AG04450 (cell line): ENCODE data around the gene LAMTOR2. TPM values are rescaled to one million over a fixed set of nuclear protein-coding genes. Genes with fewer than 3 reads are reported as not detected.

Experiments
- CTCF ChIA-PET: fragments of 300-600, 350-600 bp; formaldehyde crosslinking; extraction: SDS; loops from one replicate; lab custom pipeline; 2022; ENCODE audit warnings: antibody characterized with exemption, inconsistent platforms; lab: Charles Lee
- POLR2A ChIA-PET: fragments of 350-600 bp; formaldehyde crosslinking; extraction: SDS; loops from one replicate; lab custom pipeline; 2021; ENCODE audit warnings: antibody characterized with exemption, inconsistent platforms; lab: Yijun Ruan, JAX
- DNase-seq: peaks from one replicate; pipeline ENCODE4 v3.0.0-alpha.2; 2011; ENCODE audit warnings: low read depth, low spot score
- H3K27ac ChIP-seq: one replicate; pipeline ENCODE4 v1.5.1; 2012; ENCODE audit warnings: low read depth, low read length, control low read depth
- H3K27me3 ChIP-seq: one replicate; pipeline ENCODE4 v1.6.0; 2012; ENCODE audit warnings: low read length; ENCODE audit not compliant: control insufficient read depth, insufficient read depth
- H3K4me3 ChIP-seq: 2 replicates; pipeline ENCODE4 v1.5.1; 2011; ENCODE audit warnings: mild to moderate bottlenecking, low read depth, low read length, control low read depth
- H3K9me3 ChIP-seq: 2 replicates; pipeline ENCODE4 v1.5.1; 2012; ENCODE audit warnings: low read length; ENCODE audit not compliant: control insufficient read depth, insufficient read depth
- polyA plus RNA-seq: library from polyadenylated mRNA; depleted of rRNA; stranded (reverse); fragments of >200 nt; gene quantifications from 2 replicates; pipeline ENCODE4 v1.2.3, GENCODE V29; 2011; rRNA removed
- TF ChIP-seq, protein P1 (sequence below): IDR thresholded peaks from 2 replicates; pipeline ENCODE4 v1.5.1; 2011; ENCODE audit warnings: low read depth, low read length, control low read depth, inconsistent platforms

Gene LAMTOR2
- polyA plus RNA-seq, 1 experiment: 42.4 TPM

DNA sequence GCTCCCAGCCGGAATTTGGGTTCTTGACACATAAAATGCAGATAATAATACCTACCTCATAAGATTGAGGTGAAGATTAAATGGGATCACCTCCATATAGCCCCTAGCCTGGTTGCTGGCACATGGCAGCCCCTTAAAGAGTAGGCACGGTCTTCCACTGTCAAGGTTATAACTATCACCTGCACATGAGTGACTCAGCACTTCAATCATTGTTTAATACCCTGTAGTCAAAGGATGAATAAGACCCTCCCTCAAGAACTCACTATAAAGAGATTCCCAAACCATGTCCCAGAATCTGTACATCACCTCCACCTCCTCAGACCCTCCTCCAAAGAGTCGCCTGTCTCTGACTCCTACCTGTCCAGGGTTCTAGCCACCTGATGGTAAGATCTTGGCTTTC is 53.5 kb downstream of the LAMTOR2 start:
- DNase-seq: no peak
- no peak overlapping the region for H3K4me3 ChIP-seq
- H3K27ac ChIP-seq: no peak overlapping the region
- TF ChIP-seq, protein P1, sequence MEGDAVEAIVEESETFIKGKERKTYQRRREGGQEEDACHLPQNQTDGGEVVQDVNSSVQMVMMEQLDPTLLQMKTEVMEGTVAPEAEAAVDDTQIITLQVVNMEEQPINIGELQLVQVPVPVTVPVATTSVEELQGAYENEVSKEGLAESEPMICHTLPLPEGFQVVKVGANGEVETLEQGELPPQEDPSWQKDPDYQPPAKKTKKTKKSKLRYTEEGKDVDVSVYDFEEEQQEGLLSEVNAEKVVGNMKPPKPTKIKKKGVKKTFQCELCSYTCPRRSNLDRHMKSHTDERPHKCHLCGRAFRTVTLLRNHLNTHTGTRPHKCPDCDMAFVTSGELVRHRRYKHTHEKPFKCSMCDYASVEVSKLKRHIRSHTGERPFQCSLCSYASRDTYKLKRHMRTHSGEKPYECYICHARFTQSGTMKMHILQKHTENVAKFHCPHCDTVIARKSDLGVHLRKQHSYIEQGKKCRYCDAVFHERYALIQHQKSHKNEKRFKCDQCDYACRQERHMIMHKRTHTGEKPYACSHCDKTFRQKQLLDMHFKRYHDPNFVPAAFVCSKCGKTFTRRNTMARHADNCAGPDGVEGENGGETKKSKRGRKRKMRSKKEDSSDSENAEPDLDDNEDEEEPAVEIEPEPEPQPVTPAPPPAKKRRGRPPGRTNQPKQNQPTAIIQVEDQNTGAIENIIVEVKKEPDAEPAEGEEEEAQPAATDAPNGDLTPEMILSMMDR: no peak
- H3K27me3 ChIP-seq: no peaks in the 10 kb centered on the region
- H3K9me3 ChIP-seq: no peaks in the 10 kb centered on the region
- ChIA-PET CTCF (interaction anchor here (20.2 kb wide), 1 partner anchor 19 kb away, joined by 682 read pairs; the partner anchor contains the start of gene LMNA), POLR2A (interaction anchor here (0.6 to 2.3 kb wide), 2 partner anchors 8 to 37 kb away, joined by 8 to 9 read pairs; no protein-coding TSS in a partner anchor)

Other genes with a start within 250 kb of the LAMTOR2 start
- gene GON4L, start 197.6 kb upstream of the LAMTOR2 start, polyA plus RNA-seq: 22.3 and 24.5 TPM in 2 replicates
- 44.8 and 49.0 TPM in 2 replicates for gene SYT11, start 195.2 kb upstream of the LAMTOR2 start, polyA plus RNA-seq
- gene RIT1, start 143.4 kb upstream of the LAMTOR2 start, polyA plus RNA-seq: 56.4 and 65.2 TPM in 2 replicates
- gene KHDC4, start 120.4 kb upstream of the LAMTOR2 start, polyA plus RNA-seq: 34.9 and 39.0 TPM in 2 replicates
- gene RXFP4, start 113.1 kb upstream of the LAMTOR2 start, polyA plus RNA-seq: not detected in 2 replicates
- 121 and 128 TPM in 2 replicates for gene ARHGEF2, start 76.2 kb upstream of the LAMTOR2 start, polyA plus RNA-seq
- gene SSR2, start 33.8 kb upstream of the LAMTOR2 start, polyA plus RNA-seq: 867 and 961 TPM in 2 replicates
- 22.7 and 23.2 TPM in 2 replicates for gene UBQLN4, start 984 bp upstream of the LAMTOR2 start, polyA plus RNA-seq
- not detected in 2 replicates for gene RAB25, start 6.4 kb downstream of the LAMTOR2 start, polyA plus RNA-seq
- gene MEX3A, start 27.7 kb downstream of the LAMTOR2 start, polyA plus RNA-seq: 11.8 and 14.6 TPM in 2 replicates
- gene LMNA, start 59.9 kb downstream of the LAMTOR2 start, polyA plus RNA-seq: 365 and 382 TPM in 2 replicates
- gene SEMA4A, start 98.8 kb downstream of the LAMTOR2 start, polyA plus RNA-seq: 0.58 and 0.60 TPM in 2 replicates
- 24.1 TPM in 2 replicates for gene SLC25A44, start 139.3 kb downstream of the LAMTOR2 start, polyA plus RNA-seq
- 43.5 and 53.3 TPM in 2 replicates for gene PMF1, start 158.2 kb downstream of the LAMTOR2 start, polyA plus RNA-seq
- 0.12 and 0.45 TPM in 2 replicates for gene BGLAP, start 187.4 kb downstream of the LAMTOR2 start, polyA plus RNA-seq
- 0.20 and 0.26 TPM in 2 replicates for gene PAQR6, start 193.3 kb downstream of the LAMTOR2 start, polyA plus RNA-seq
- 20.8 and 27.8 TPM in 2 replicates for gene SMG5, start 228.0 kb downstream of the LAMTOR2 start, polyA plus RNA-seq
- 1.6 and 1.8 TPM in 2 replicates for gene TMEM79, start 229.5 kb downstream of the LAMTOR2 start, polyA plus RNA-seq
- 25.5 and 36.4 TPM in 2 replicates for gene GLMP, start 240.9 kb downstream of the LAMTOR2 start, polyA plus RNA-seq
- not detected in 2 replicates for gene VHLL, start 244.5 kb downstream of the LAMTOR2 start, polyA plus RNA-seq